SIG-M5 (cell line): Measurements from ENCODE around the gene GRAMD1A.
"Not testable (repeated sequence)": the region's sequence is repeated elsewhere in the genome, so short reads cannot be mapped to it uniquely, and the experiment has no call there.

Experiments used
- DNase-seq: peaks from one replicate; lab custom pipeline; 2025; lab: John Stamatoyannopoulos, UW

The GRAMD1A gene

DNA sequence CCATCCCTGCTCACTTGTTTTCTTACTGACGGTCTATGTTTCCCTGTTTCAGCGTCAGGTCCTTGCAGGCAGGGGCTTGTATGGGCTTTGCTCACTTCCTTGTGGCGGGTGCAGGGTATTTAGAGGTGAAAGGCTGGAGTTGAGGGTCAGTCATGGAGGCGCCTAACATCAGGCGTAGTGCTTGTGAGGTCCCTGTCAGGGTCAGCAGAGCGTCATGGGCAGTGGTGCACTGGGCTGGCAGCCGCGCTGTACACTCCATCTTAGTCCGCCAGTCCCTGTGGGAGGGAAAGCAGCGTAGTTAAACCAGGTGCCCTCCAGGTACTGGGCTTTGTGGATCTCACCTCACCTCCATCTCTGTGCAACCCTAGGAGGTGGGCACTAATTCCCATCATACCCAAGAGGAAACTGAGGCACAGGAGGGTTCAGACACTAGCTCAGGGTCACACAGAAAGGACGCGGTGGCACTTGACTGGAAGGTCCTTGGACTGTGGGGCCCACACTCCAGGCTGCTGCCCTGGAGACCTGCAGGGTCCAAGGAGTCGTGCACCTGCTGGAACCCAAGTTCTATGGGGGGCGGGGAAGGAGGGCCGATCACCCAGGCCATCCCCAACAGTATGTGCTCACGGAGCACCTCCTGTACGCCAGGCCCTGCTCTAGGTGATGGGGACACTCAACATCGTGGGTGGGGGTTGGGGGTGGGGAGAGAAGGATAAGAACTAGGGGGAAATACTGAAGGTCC, 4.6 kb downstream of the GRAMD1A start:
- DNase-seq: no peak

DNA sequence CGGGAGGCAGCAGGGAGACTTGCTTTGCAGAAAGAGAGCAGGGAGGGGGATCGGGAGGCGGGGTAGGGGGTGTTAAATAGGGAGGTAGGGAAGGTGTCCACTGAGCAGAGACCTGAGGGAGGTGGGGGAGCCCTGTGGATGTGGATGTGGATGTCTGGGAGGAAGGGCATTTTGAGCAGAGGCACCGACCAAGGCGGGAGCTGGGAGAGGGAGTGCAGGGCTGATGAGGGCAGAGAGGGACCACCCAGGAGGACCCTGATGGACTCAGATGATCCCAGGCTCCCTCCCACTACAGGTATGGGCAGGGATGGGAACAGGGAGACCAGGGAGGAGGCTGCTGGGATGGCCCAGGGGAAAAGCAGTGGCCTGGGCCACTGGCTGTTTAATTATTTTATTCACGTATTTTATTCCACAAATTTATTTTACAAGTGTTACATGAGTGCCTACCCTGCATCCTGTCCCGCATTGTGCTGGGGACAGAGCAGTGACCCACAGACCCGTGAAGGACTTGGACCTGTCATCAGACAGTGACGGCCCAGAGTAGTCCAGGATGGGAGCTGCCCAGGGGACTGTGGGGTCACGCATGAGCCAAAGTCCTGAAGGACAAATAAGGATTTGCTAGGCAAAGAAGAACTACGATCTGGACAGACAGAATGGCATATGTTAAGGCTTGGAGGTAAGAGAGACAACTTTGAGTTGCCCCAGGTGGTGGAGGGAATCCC, 5.3 kb downstream of the GRAMD1A start:
- DNase-seq: no peak

DNA sequence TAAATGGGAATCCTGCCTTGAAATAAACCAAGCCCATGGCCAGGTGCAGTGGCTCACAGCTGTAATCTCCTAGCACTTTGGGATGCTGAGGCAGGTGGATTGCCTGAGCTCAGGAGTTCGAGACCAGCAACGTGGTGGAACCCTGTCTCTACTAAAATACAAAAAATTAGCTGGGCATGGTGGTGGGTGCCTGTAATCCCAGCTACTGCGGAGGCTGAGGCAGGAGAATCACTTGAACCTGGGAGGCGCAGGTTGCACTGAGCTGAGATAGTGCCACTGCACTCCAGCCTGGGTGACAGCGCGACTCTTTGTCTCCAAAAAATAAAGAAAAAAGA, 5.9 kb downstream of the GRAMD1A start:
- DNase-seq: not testable (repeated sequence)

DNA sequence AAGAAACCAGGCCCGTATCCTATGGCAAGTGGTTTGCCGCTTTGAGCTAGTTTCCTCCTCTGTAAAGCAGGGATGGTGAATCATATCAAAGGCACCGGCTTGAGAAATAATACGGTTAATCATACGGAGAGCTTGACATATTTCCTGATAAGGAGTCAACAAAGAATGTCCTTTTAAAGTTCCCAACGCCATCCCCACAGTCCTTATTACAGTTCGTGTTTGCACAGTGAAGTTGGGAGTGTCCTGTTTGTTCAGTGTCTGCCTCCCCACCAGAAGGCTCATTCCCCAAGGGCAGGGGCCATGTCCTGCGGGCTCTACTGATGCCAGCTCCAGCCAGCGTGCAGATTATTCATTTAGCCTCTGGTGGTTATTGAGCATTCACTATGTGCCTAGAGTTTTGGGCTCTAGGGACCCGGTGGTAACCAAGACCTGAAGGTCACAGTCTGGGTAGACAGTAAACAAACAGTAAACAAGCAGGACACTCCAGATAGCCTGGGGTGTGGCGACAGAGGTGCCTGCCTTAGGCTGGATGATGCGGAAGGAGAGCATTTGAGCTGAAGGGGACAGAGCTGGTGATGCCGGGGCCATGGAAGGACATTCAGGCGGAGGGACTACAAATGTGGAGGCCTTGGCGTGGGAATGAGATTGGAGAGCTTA, 6.3 kb downstream of the GRAMD1A start:
- no peak for DNase-seq

DNA sequence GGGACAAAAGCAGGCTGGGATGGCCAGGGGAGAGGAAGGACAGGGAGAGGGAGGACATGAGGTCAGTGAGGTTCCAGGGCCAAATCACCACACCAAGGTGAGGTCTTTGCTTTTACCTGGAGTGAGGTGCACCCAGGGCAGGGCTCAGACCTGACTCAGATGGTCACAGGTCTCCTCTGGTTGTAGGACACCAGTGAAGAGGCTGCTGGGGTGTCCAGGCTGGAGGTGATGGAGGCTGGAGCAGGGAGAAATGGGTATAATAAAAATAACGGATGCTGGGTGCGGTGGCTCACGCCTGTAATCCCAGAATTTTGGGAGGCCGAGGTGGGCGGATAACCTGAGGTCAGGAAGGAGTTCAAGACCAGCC, 6.9 kb downstream of the GRAMD1A start:
- no peak for DNase-seq

DNA sequence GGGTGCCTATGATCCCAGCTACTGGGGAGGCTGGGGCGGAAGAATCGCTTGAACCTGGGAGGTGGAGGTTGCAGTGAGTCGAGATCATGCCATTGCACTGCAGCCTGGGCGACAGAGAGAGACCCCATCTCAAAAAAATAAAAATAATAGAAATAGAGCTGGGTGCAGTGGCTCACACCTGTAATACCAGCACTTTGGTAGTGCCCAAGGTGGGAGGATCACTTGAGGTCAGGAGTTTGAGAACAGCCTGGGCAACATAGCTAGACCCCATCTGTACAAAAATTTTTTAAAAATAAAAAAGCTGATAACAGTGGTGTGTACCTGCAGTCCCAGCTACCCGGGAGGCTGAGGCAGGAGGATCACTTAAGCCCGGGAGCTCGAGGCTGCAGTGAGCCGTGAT, 7.3 kb downstream of the GRAMD1A start:
- DNase-seq: not testable (repeated sequence)

DNA sequence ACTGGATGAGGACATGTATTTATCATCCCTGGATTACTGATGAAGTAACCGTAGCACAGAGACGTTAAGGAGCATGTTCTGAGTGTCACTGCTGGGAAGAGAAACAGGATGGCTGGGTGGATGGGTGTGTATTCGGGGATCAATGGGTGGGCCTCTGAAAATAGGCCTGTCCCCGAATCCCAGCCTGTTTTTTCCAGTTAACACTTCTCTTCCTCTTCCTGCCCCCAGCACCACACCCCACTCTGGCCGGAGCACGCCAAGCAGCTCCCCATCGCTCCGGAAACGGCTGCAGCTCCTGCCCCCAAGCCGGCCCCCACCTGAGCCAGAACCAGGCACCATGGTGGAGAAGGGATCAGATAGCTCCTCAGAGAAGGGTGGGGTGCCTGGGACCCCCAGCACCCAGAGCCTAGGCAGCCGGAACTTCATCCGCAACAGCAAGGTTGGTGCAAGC, 8.8 kb downstream of the GRAMD1A start:
- no peak for DNase-seq

DNA sequence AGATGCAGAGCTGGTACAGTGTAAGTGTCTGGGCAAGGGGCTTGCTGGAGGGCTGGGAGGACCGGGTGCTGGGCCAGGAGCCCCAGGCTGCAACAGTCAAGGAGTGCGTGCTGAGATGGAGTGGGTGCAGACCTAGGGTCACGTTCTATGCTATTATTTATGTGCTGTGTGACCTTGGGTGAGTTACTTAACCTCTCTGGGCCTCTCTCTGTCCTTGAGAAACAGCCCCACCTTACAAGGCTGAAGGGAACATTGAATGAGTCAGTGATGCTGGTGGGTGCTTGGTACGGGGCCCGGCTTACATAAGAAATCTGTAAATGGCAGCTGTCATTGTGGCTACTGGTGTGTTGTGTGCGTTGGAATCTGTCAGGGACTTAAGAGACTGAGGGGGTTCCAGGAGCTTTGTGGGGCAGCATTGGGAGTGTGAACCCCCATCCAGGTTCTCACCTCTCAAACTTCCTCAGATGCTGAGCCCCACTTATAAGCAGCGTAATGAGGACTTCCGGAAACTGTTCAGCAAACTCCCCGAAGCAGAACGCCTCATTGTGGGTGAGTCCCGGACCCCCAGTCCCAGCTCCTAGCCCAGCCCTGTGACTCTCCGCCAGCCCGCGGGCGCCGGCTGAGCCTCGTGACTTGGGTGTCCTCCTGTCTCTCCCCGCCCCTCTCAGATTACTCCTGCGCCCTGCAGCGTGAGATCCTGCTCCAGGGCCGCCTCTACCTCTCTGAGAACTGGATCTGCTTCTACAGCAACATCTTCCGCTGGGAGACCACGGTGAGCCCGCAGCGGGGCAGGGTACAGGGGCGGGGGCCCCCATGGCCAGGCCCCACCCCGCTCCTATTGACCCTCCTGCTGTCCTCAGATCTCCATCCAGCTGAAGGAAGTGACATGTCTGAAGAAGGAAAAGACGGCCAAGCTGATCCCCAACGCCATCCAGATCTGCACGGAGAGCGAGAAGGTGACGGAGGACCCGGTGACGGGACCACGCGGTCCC, 9.6 kb downstream of the GRAMD1A start:
- DNase-seq: no peak

DNA sequence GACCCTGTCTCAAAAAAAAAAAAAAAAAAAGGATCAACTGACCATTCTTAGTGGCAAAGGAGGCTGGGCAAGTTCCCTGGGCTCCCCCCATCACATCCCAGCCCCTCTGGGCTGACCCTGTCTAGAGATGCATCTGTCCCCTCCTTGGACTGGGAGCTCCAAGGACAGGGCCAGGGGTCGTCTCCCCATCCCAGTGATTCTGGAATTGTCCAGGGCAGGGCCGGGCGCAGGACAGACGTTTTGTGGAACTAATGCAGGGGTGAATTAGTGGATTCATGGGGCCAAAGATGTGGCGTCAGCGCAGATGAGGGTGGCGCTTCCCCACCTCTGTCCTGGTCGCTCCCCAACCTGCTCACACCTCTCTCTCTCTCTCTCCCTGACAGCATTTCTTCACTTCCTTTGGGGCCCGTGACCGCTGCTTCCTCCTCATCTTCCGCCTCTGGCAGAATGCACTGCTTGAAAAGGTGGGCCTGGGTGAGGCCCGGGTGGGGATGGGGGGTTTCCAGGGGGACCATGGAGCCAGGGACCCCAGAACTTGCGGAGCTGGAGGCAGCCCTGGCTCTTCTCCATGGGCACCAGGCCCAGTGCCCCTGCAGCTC, 11.1 kb downstream of the GRAMD1A start:
- no peak for DNase-seq

DNA sequence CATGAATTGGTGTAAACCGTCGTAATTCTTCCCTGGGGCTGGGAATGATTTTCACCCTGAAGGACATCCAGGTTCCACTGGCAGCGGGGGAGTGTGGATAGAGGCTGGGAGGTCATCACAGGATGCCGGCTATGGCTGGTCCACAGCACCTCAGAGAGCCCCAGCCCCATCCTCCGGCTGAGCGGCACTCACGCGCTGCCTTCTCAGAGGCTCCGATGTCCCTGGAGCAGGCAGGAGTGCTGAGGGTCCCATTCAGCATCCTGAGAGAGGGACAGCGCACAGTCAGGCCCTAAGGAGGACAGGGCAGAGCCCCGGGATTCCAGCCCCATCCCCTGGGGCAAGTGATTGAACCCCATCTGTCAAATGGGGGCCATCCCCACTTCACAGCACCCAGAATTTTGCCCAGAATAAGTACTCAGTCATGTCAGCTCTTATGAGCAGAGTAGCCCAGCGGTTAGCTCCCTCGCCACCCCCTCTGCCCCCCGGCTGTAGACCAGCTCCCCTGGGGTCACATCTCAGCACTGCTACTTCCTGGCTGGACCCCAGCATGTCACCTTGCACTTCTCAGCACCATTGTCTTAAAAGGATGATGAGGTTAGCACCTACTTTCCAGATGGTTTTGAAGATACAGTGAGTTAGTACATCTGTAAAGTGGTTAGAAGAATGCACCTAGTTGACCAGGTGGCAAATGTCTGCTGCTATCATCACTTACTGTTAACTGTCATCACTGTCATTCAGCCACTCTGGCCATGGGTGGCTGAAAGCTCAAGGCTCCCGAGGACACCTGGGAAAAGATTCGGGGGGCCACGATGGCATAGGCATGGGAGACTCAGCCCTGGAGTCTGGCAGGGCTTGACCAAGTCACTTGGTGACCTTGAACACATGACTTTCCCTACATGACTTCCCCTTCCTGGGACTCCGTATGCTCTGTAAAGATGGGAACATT, 11.9 kb downstream of the GRAMD1A start:
- DNase-seq: no peak

DNA sequence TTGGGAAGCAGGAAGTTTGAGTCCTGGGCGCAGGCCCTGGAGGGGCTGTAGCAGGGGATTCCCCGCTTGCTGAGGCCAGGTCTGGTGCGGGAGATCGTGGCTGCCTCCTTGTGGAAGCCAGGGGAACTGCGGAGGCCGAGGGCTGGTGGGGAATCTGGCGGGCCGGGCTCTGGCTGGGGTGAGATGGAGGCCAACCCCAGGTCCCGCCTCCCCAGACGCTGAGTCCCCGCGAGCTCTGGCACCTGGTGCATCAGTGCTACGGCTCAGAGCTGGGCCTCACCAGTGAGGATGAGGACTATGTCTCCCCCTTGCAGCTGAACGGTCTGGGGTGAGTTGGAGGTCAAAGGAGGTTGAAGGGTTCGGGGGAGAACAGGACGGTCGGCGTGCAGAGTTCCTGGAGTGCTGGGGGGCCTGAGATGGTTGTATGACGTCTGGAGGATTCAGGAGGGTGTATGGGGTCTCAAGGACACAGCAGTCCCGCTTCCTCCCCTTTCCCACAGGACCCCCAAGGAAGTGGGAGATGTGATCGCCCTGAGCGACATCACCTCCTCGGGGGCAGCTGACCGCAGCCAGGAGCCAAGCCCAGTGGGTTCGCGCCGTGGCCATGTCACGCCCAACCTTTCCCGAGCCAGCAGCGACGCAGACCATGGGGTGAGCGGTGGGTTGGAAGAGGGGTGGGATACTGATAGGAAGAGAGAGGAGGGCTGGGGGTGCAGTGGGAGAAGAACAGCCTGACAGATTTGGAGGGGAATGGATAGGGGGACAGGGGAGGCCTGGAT, 13.1 kb downstream of the GRAMD1A start:
- no peak for DNase-seq

DNA sequence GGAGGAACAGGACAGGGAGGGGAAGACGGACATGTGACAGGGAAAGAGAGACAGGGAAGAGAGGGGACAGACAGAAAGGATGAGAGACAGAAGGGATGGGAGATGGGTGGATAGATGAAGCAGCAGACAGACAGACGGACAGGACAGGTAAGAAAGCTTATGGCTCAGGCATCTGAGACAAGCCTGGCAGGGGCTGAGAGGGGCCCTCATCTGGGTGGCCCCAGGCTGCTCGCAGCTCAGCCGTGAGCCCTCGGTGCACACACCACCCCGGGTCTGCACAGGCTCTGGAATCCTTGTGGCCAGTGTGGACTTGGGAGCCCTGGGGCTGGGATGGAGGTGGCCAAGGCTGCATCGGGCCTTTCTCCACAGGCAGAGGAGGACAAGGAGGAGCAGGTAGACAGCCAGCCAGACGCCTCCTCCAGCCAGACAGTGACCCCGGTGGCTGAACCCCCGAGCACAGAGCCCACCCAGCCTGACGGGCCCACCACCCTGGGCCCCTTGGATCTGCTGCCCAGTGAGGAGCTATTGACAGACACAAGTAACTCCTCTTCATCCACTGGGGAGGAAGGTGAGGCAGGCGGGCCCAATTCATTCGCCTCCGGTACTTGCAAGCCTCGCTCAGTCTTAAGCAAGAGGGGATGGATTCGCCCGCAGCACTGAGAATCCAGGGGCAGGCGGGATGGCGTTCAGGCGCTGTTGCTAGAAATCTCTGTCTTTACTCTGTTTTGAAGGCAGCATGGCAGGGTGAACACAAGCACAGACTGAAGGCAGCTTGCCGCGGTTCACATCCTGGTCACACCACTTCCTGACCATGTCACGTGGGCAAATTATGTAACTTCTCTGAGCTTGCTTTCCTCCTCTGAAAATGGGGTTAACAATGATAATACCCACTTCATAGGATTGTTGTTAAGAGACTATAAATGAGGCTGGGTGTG, 14.0 kb downstream of the GRAMD1A start:
- peak; percentile 11 for DNase-seq

DNA sequence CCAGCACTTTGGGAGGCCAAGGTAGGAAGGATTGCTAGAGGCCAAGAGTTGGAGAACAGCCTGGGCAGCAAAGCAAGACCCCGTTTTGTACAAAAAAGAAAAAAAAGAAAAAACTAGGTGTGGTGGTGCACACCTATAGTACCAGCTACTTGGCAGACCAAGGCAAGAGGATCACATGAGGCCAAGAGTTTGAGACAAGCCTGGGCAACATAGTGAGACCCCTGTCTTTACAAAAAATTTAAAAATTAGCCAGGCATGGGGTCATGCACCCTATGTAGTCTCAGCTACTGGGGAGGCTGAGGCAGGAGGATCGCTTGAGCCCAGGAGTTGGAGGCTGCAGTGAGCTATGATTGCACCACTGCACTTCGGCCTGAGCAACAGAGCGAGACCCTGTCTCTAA, 14.7 kb downstream of the GRAMD1A start:
- not testable (repeated sequence) for DNase-seq

DNA sequence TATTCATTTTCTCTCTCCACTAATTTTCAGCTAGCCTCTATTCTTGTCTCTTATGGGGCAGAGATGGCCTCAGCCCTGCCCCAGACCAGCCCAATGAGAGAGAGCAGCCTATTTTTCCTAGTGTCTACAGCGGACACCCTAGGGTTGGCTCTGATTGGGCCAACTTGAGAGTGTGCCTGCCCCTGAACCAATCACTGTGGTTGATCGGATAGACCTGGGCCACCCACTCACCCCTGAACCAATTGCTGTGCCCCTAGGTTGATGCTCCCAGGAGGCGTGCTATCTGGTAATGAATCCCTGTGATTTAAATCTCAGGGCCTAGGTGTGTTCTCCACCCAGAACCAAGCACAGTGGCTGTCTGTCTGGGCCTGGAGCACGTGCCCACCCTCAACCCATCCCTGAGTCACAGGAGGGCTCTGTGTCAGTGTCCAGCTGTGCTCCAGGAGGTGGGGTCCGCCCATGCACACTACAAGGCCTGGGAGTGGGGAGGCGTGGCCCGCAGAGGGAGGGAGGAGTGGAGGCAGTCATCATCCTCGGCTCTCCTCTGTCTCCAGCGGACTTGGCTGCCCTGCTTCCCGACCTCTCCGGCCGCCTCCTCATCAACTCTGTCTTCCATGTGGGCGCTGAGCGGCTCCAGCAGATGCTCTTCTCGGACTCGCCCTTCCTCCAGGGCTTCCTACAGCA, 15.3 kb downstream of the GRAMD1A start:
- DNase-seq: no peak

DNA sequence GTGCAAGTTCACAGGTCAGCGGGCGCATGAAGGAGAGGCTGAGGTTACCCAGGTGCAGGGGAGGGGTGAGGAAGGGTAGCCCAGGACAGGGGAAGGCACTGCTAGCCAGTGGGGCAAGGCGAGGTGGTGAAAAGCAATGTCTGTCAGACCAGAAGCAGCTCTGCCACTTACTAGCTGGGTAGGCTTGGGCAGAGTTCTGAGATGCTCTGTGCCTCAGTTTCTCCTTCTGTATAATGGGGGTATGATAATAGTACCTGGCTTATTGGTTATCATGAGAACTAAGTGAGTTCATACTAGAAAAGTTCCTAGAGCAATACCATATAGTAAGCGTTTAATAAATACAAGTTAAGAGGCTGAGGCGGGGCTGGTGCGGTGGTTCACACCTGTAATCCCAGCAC, 15.8 kb downstream of the GRAMD1A start:
- DNase-seq: no peak

DNA sequence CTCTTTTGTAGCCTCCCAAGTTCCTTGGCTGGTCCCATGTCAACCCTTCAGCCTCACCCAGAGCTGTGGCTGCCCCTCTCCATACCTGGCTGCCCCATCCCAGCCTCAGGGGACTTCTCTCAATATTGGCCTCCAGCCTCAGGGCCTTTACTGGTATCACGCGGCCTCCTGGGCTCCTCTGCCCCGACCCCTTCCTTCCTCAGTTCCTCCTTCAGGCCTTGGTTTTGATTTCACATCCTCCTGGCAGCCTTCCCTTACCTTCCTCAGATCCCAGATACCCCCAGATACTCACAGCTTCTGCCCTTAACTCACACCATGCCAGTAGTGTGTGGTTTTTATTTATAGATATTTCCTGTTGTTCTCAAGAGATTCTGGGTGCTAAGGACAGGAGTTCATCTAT, 17.4 kb downstream of the GRAMD1A start:
- no peak for DNase-seq

DNA sequence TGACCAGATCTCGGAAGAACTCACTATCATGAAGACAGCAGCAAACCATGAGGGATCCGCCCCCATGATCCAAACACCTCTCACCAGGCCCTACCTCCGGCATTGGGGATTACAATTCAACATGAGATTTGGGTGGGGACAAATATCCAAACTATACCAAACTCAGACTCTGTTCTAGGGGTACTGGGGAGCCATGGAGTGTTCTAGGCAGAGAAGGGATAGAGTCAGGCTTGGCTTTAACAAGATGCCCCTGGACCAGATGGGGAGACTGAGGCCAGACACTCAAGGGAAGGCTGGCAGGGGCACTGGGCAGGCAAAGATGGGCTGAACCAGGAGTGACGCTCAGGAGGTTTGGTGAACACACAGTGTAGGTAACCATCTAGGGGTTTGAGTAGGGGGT, 18.3 kb downstream of the GRAMD1A start:
- DNase-seq: no peak

DNA sequence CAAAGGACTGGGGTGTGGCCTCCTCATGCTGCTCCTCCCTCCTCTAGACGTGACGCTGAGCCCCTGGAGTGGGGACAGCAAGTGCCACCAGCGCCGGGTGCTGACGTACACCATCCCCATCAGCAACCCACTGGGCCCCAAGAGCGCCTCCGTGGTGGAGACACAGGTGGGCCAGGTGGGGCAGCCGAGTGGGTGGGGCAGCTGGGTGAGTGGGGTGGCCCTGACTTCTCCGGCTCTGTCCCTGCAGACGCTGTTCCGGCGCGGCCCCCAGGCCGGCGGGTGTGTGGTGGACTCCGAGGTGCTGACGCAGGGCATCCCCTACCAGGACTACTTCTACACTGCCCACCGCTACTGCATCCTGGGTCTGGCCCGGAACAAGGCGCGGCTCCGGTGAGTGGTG, 19.0 kb downstream of the GRAMD1A start:
- DNase-seq: no peak
